ENCODE results near the gene KLHL26. TPM values are rescaled to one million over a fixed set of nuclear protein-coding genes. Genes with fewer than 3 reads are reported as not detected.

KLHL26 gene
- total RNA-seq, 1 experiment from 2014 or later: 10.7 TPM

DNA sequence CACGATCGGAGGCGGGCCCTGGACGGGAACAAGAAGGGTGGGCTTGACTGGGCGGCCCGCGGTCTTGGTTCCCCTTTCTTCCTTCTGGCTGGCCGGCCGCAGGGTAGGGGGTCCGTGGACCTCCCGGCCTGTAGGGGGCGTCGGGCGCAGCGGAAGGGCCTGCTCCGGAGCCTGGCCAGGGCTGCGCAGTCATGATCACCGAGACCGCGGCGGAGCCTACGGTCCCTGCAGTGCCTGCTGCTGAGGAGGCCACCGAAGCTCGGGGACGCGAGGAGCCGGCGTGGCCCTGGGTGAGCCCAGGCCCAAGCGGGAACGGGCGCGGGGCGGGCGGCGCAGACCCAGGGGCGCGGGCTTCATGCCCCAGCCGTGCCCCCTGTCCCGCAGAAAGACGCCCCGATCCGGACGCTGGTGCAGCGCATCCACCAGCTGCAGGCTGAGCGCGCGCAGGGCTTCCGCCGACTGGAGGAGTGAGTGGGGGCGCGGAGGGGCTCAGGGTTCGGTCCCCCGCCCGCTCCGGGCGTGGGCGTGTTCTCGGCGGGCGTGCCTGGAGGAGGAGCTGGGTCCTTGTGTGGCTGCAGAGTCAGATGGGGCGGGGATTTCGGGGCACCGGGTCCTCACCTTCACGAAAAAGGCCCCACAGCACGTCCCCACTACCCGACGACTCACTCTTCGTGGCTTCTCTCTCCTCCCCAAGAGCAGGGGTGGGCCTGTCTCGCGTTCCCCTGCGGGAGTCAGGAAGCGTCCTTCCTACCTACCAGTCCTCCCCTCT lies 48.0 kb upstream of the KLHL26 start, which contains the start of gene REX1BD:
Gene REX1BD (plus strand): TSS at position 188 of the 769 bp plus-strand sequence. CDS start 4 bp downstream, at position 192.
- H3K4me1 Mint-ChIP-seq: peaks cover 31 to 32% of the 10 kb centered on the region in 2 experiments
- H3K14ac ChIP-seq (ENCODE audit: insufficient read depth, low read length): peak within 1 kb of the TSS; percentile 88
- no peaks in the 10 kb centered on the region for H3K79me2 ChIP-seq (ENCODE audit: insufficient read depth, low read length)

More for the DNA sequence above, 48.0 kb upstream of the KLHL26 start, which contains the start of gene REX1BD:
- Histone ChIP-seq H3K9ac (ENCODE audit: extremely low read depth, insufficient read length, low read length) (peak within 1 kb of the TSS; percentile 57), H3T11ph (ENCODE audit: low read length) (no peak within 1 kb of the TSS), H3K56ac (ENCODE audit: insufficient read length, low read depth, low read length) (no peak within 1 kb of the TSS), H4K91ac (ENCODE audit: insufficient read length, low read depth, low read length) (no peak within 1 kb of the TSS), H4K8ac (replicated peaks; ENCODE audit: insufficient read length, low read depth, low read length) (no peak within 1 kb of the TSS), H3K79me1 (ENCODE audit: insufficient read depth, low read depth, low read length, poor library complexity, severe bottlenecking) (no peaks in the 10 kb centered on the region), H4K5ac (ENCODE audit: insufficient read length, low read depth, low read length) (no peak within 1 kb of the TSS), H4K20me1 (ENCODE audit: control insufficient read depth, insufficient read depth, insufficient read length) (no peaks in the 10 kb centered on the region), H3K4me2 (ENCODE audit: insufficient read depth, insufficient read length, low read length) (peak within 1 kb of the TSS; percentile 69), H2BK12ac (ENCODE audit: insufficient read length, low read depth, low read length) (no peak within 1 kb of the TSS), H2BK15ac (ENCODE audit: low read depth, low read length) (no peak within 1 kb of the TSS), H2BK120ac (ENCODE audit: low read depth, low read length, poor library complexity, severe bottlenecking) (no peak within 1 kb of the TSS), H2AK5ac (ENCODE audit: insufficient read length, low read length) (no peak within 1 kb of the TSS), H2BK20ac (ENCODE audit: low read depth, low read length, poor library complexity, severe bottlenecking) (no peak within 1 kb of the TSS), H3K23me2 (ENCODE audit: insufficient read length, low read depth, low read length, poor library complexity, severe bottlenecking) (peaks cover 18% of the 10 kb centered on the region), H3K27ac (ENCODE audit: insufficient read length, low read depth, low read length) (peak within 1 kb of the TSS; percentile 7), H3K9me3 (ENCODE audit: control insufficient read depth, low read depth, low read length) (no peaks in the 10 kb centered on the region), H2BK5ac (ENCODE audit: insufficient read length, low read length) (no peak within 1 kb of the TSS), H3K23ac (ENCODE audit: insufficient read length, low read depth, low read length) (no peak within 1 kb of the TSS), H3K27me3 (ENCODE audit: insufficient read depth, low read length) (no peaks in the 10 kb centered on the region), H2AFZ (ENCODE audit: low read length) (no peak within 1 kb of the TSS), H3K18ac (ENCODE audit: insufficient read length, low read depth, low read length) (peak within 1 kb of the TSS; percentile 85), H3K4me1 (ENCODE audit: insufficient read depth, low read length) (peaks cover 8% of the 10 kb centered on the region; the same call in 1 of the 2 replicates), H3K4ac (ENCODE audit: low read depth, low read length) (no peak within 1 kb of the TSS)
- WGBS (ENCODE audit: extremely low coverage, insufficient read length, low lambda C conversion rate): no CpG with 5 or more reads among the region's 72 CpGs
- TF ChIP-seq, protein P1, sequence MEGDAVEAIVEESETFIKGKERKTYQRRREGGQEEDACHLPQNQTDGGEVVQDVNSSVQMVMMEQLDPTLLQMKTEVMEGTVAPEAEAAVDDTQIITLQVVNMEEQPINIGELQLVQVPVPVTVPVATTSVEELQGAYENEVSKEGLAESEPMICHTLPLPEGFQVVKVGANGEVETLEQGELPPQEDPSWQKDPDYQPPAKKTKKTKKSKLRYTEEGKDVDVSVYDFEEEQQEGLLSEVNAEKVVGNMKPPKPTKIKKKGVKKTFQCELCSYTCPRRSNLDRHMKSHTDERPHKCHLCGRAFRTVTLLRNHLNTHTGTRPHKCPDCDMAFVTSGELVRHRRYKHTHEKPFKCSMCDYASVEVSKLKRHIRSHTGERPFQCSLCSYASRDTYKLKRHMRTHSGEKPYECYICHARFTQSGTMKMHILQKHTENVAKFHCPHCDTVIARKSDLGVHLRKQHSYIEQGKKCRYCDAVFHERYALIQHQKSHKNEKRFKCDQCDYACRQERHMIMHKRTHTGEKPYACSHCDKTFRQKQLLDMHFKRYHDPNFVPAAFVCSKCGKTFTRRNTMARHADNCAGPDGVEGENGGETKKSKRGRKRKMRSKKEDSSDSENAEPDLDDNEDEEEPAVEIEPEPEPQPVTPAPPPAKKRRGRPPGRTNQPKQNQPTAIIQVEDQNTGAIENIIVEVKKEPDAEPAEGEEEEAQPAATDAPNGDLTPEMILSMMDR (conservative IDR thresholded peaks at IDR 0.05): peak; percentile 97
- H3K27ac Mint-ChIP-seq: peak within 1 kb of the TSS; percentile 98 to 99 (median 98)
- DNase-seq: peak; percentile 90
- H3K4me3 Mint-ChIP-seq: peak within 1 kb of the TSS; percentile 77 to 91
- H3K36me3 Mint-ChIP-seq (ENCODE audit: insufficient read depth in 1 of 3, low read depth in 3 of 3): peaks cover 3 to 16% (median 5%) of the 10 kb centered on the region in 3 experiments; a peak in 6 of 7 replicates
- H3K9me3 Mint-ChIP-seq: no peaks in the 10 kb centered on the region; a peak in 1 of 5 replicates
- peaks cover 7% of the 10 kb centered on the region for H3K27me3 Mint-ChIP-seq (ENCODE audit: low read depth)

Measured in H9 (cell line).